Epithelial cell of esophagus (primary cell): ENCODE results near the gene AZU1.
A peak's percentile ranks its signal among the peaks of the same experiment; 100 is the strongest.

ENCODE experiments used
- DNase-seq: peaks from one replicate; pipeline ENCODE4 v3.0.0; 2010; ENCODE audit warnings: low read depth
- H3K4me3 ChIP-seq: 2 replicates; pipeline ENCODE4 v1.5.1; 2011; ENCODE audit warnings: mild to moderate bottlenecking, low read length, control low read depth
- CTCF ChIP-seq: IDR thresholded peaks from 2 replicates; pipeline ENCODE4 v1.5.1; 2011; ENCODE audit warnings: low read depth, mild to moderate bottlenecking, low read length, control low read depth, inconsistent platforms; ENCODE audit not compliant: insufficient read depth; ENCODE audit errors: missing control alignments

The AZU1 gene

GRCh38 chr19:827710-828321, at the start of gene AZU1:
TSS of gene AZU1 (plus strand) at chr19:827837. CDS start at chr19:827847, 10 bp downstream.
- no peak within 1 kb of the TSS for H3K4me3 ChIP-seq
- DNase-seq, result no peak

GRCh38 chr19:778910-779653, 48.6 kb upstream of the AZU1 start:
- DNase-seq, result peak; percentile 99
- no peak for TF ChIP-seq CTCF
- H3K4me3 ChIP-seq, result no peak overlapping the region

More at GRCh38 chr19:827710-828321, at the start of gene AZU1:
- no peak for TF ChIP-seq CTCF

- DNase-seq, result no peak
- no peak overlapping the region for H3K4me3 ChIP-seq
- TF ChIP-seq CTCF, result no peak
These were observed 46.7 kb upstream of the AZU1 start for GRCh38 chr19:780935-781334.

GRCh38 chr19:781800-782184, 45.8 kb upstream of the AZU1 start:
- no peak for TF ChIP-seq CTCF
- no peak overlapping the region for H3K4me3 ChIP-seq
- DNase-seq, result no peak

- DNase-seq, result peak; percentile 54
- no peak for TF ChIP-seq CTCF
- H3K4me3 ChIP-seq, result peak overlapping the region; percentile 48
These were observed 45.3 kb upstream of the AZU1 start for GRCh38 chr19:782185-782877.

- peak; percentile 41 for DNase-seq
- peak overlapping the region; percentile 48 for H3K4me3 ChIP-seq
- TF ChIP-seq CTCF, result no peak
These were observed 44.6 kb upstream of the AZU1 start for GRCh38 chr19:782878-783668.
